HEK293 (cell line): ENCODE results near the gene FIGNL1.

Experiments
- CTCF ChIA-PET: fragments of 350-600 bp; formaldehyde crosslinking; extraction: SDS; loops from one replicate; lab custom pipeline; 2021; ENCODE audit warnings: antibody characterized with exemption; lab: Yijun Ruan, JAX
- POLR2A ChIA-PET: fragments of 300-600 bp; formaldehyde crosslinking; extraction: SDS; loops from one replicate; lab custom pipeline; 2020; ENCODE audit warnings: antibody characterized with exemption, inconsistent platforms; lab: Yijun Ruan, JAX
- H3K27ac ChIP-seq: fragments of 200-500 bp; sonication (Bioruptor generic); 2 replicates; pipeline ENCODE4 v1.5.1; 2014; ENCODE audit warnings: low read depth, low read length, control low read depth, inconsistent platforms; ENCODE audit errors: extremely low read depth
- H3K36me3 ChIP-seq, 2 experiments: fragments of 200-500 bp in 1 of 2; sonication (Bioruptor generic) in 1 of 2; 1 replicate in 1 of 2; 2 replicates in 1 of 2; pipeline ENCODE4 v1.5.1; 2014 to 2017; ENCODE audit warnings: inconsistent platforms in 2 of 2, low read length in 2 of 2; ENCODE audit not compliant: control insufficient read depth in 2 of 2, insufficient read depth in 1 of 2
- H3K4me1 ChIP-seq: fragments of 200-500 bp; sonication (Bioruptor generic); 2 replicates; pipeline ENCODE4 v1.5.1; 2014; ENCODE audit warnings: mild to moderate bottlenecking, low read length, inconsistent platforms; ENCODE audit not compliant: control insufficient read depth, insufficient read depth
- H3K4me3 ChIP-seq: 2 replicates; pipeline ENCODE4 v1.5.1; 2011; ENCODE audit warnings: low read depth, mild to moderate bottlenecking, control low read depth, low read length, moderate library complexity
- H3K9me3 ChIP-seq: fragments of 200-500 bp; sonication (Bioruptor generic); 2 replicates; pipeline ENCODE4 v1.5.1; 2014; ENCODE audit warnings: low read depth, low read length, inconsistent platforms; ENCODE audit not compliant: control insufficient read depth, insufficient read depth
- BCL6B ChIP-seq: fragments of 450-650 bp; formaldehyde crosslinking; IDR thresholded peaks from 2 replicates; pipeline ENCODE4 v1.5.1; 2017; ENCODE audit warnings: missing biosample characterization, missing genetic modification characterization
- EGR2 ChIP-seq: fragments of 450-650 bp; formaldehyde crosslinking; IDR thresholded peaks from 2 replicates; pipeline ENCODE4 v1.5.1; 2016; ENCODE audit warnings: low read depth, missing biosample characterization, missing genetic modification characterization
- GLIS2 ChIP-seq: fragments of 450-650 bp; formaldehyde crosslinking; IDR thresholded peaks from 2 replicates; pipeline ENCODE4 v1.5.1; 2016; ENCODE audit warnings: missing biosample characterization, missing genetic modification characterization
- HOXC10 ChIP-seq: sonication (generic); formaldehyde crosslinking; IDR thresholded peaks from 2 replicates; pipeline ENCODE4 v1.8.1; 2023; ENCODE audit warnings: mild to moderate bottlenecking, missing genetic modification reagents
- IKZF3 ChIP-seq: fragments of 450-650 bp; IDR thresholded peaks from 2 replicates; pipeline ENCODE4 v1.5.0; 2018; ENCODE audit warnings: missing biosample characterization, mild to moderate bottlenecking, missing genetic modification characterization, moderate library complexity
- INSM2 ChIP-seq: fragments of 450-650 bp; formaldehyde crosslinking; IDR thresholded peaks from 2 replicates; pipeline ENCODE4 v1.5.1; 2016; ENCODE audit warnings: missing biosample characterization, missing genetic modification characterization
- KLF1 ChIP-seq: fragments of 450-650 bp; formaldehyde crosslinking; IDR thresholded peaks from 2 replicates; pipeline ENCODE4 v1.5.1; 2016; ENCODE audit warnings: missing biosample characterization, missing genetic modification characterization
- KLF16 ChIP-seq: fragments of 450-650 bp; formaldehyde crosslinking; IDR thresholded peaks from 2 replicates; pipeline ENCODE4 v1.5.1; 2017; ENCODE audit warnings: missing biosample characterization, missing genetic modification characterization
- KLF7 ChIP-seq: fragments of 450-650 bp; formaldehyde crosslinking; IDR thresholded peaks from 2 replicates; pipeline ENCODE4 v1.5.1; 2016; ENCODE audit warnings: missing biosample characterization, missing genetic modification characterization, borderline replicate concordance
- YY2 ChIP-seq: fragments of 450-650 bp; formaldehyde crosslinking; IDR thresholded peaks from 2 replicates; pipeline ENCODE4 v1.5.1; 2016; ENCODE audit warnings: missing biosample characterization, missing genetic modification characterization
- ZBTB44 ChIP-seq: fragments of 450-650 bp; IDR thresholded peaks from 2 replicates; pipeline ENCODE4 v1.5.1; 2018; ENCODE audit warnings: missing biosample characterization, mild to moderate bottlenecking, missing genetic modification characterization
- ZNF133 ChIP-seq: fragments of 450-650 bp; formaldehyde crosslinking; IDR thresholded peaks from 2 replicates; pipeline ENCODE4 v1.5.1; 2016; ENCODE audit warnings: missing biosample characterization, missing genetic modification characterization
- ZNF2 ChIP-seq: fragments of 450-650 bp; formaldehyde crosslinking; IDR thresholded peaks from 2 replicates; pipeline ENCODE4 v1.5.1; 2016; ENCODE audit warnings: missing biosample characterization, missing genetic modification characterization
- ZNF24 ChIP-seq: fragments of 450-650 bp; formaldehyde crosslinking; IDR thresholded peaks from 2 replicates; pipeline ENCODE4 v1.5.1; 2016; ENCODE audit warnings: missing biosample characterization, missing genetic modification characterization
- ZNF391 ChIP-seq: fragments of 450-650 bp; formaldehyde crosslinking; IDR thresholded peaks from 2 replicates; pipeline ENCODE4 v1.5.1; 2016; ENCODE audit warnings: low read depth, missing biosample characterization, missing genetic modification characterization, borderline replicate concordance
- ZNF629 ChIP-seq: fragments of 450-650 bp; formaldehyde crosslinking; IDR thresholded peaks from 2 replicates; pipeline ENCODE4 v1.5.1; 2017; ENCODE audit warnings: missing biosample characterization, missing genetic modification characterization
- ZNF707 ChIP-seq: fragments of 450-650 bp; formaldehyde crosslinking; IDR thresholded peaks from 2 replicates; pipeline ENCODE4 v1.5.1; 2016; ENCODE audit warnings: missing biosample characterization, missing genetic modification characterization
- ZNF76 ChIP-seq: fragments of 450-650 bp; formaldehyde crosslinking; IDR thresholded peaks from 2 replicates; pipeline ENCODE4; 2016; ENCODE audit warnings: low read depth, missing biosample characterization, missing genetic modification characterization, borderline replicate concordance
- TF ChIP-seq, protein P1 (sequence below): sonication (generic); formaldehyde crosslinking; IDR thresholded peaks from 2 replicates; pipeline ENCODE4 v1.8.1; 2022; ENCODE audit warnings: mild to moderate bottlenecking, moderate library complexity, missing genetic modification reagents
- TF ChIP-seq, protein P2 (sequence below): fragments of 450-650 bp; formaldehyde crosslinking; conservative IDR thresholded peaks from 2 replicates; pipeline ENCODE4 v1.5.1; 2016; ENCODE audit warnings: low read depth, missing biosample characterization, missing genetic modification characterization
- TF ChIP-seq, protein P3 (sequence below): fragments of 450-650 bp; formaldehyde crosslinking; IDR thresholded peaks from 2 replicates; pipeline ENCODE4 v1.5.1; 2016; ENCODE audit warnings: missing biosample characterization, missing genetic modification characterization

Gene FIGNL1, protein sequence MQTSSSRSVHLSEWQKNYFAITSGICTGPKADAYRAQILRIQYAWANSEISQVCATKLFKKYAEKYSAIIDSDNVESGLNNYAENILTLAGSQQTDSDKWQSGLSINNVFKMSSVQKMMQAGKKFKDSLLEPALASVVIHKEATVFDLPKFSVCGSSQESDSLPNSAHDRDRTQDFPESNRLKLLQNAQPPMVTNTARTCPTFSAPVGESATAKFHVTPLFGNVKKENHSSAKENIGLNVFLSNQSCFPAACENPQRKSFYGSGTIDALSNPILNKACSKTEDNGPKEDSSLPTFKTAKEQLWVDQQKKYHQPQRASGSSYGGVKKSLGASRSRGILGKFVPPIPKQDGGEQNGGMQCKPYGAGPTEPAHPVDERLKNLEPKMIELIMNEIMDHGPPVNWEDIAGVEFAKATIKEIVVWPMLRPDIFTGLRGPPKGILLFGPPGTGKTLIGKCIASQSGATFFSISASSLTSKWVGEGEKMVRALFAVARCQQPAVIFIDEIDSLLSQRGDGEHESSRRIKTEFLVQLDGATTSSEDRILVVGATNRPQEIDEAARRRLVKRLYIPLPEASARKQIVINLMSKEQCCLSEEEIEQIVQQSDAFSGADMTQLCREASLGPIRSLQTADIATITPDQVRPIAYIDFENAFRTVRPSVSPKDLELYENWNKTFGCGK

GRCh38 chr7:50449881-50450589, at the start of gene FIGNL1:
TSS of gene FIGNL1 (minus strand) at chr7:50450350. CDS start at chr7:50447287, 3,063 bp downstream.
- CTCF ChIA-PET, result interaction anchor here (0.6 to 0.7 kb wide), 3 partner anchors 9 to 711 kb away, joined by 3 read pairs; no protein-coding TSS in a partner anchor
- Histone ChIP-seq H3K36me3 (peaks cover 11 to 26% of the 10 kb centered on the region in 2 experiments; a peak in 2 of 3 replicates), H3K27ac (peak within 1 kb of the TSS; percentile 78), H3K9me3 (no peaks in the 10 kb centered on the region), H3K4me3 (peak within 1 kb of the TSS; percentile 95), H3K4me1 (peaks cover 12% of the 10 kb centered on the region)
- POLR2A ChIA-PET, result interaction anchor here (1.2 kb wide), 1 partner anchor 17 kb away, joined by 3 read pairs; no protein-coding TSS in a partner anchor
- TF ChIP-seq, protein P1, sequence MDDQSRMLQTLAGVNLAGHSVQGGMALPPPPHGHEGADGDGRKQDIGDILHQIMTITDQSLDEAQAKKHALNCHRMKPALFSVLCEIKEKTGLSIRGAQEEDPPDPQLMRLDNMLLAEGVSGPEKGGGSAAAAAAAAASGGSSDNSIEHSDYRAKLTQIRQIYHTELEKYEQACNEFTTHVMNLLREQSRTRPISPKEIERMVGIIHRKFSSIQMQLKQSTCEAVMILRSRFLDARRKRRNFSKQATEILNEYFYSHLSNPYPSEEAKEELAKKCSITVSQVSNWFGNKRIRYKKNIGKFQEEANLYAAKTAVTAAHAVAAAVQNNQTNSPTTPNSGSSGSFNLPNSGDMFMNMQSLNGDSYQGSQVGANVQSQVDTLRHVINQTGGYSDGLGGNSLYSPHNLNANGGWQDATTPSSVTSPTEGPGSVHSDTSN (CRISPR knock-in tag), result peak; percentile 66; the same call in 1 of the 2 replicates
- TF ChIP-seq YY2 (tag by site-specific recombination) (no peak), INSM2 (tag by site-specific recombination) (0 out of 2 replicates have a peak, but pooled peaks have one; percentile 34), ZNF707 (no peak), ZNF133 (tag by site-specific recombination) (no peak), HOXC10 (CRISPR knock-in tag) (0 out of 2 replicates have a peak, but pooled peaks have one; percentile 64), IKZF3 (tag by site-specific recombination) (peak; percentile 48; the same call in 1 of the 2 replicates), GLIS2 (tag by site-specific recombination) (peak; percentile 96), ZNF76 (tag by site-specific recombination) (peak; percentile 40; the same call in 1 of the 2 replicates), KLF7 (tag by site-specific recombination) (no peak), ZNF391 (tag by site-specific recombination) (0 out of 2 replicates have a peak, but pooled peaks have one; percentile 44), EGR2 (peak; percentile 97), BCL6B (tag by site-specific recombination) (no peak), ZBTB44 (tag by site-specific recombination) (no peak), ZNF2 (tag by site-specific recombination) (peak; percentile 35; the same call in 1 of the 2 replicates), ZNF24 (tag by site-specific recombination) (peak; percentile 58; the same call in 1 of the 2 replicates), ZNF629 (tag by site-specific recombination) (no peak), KLF16 (tag by site-specific recombination) (peak; percentile 55; the same call in 1 of the 2 replicates), KLF1 (tag by site-specific recombination) (peak; percentile 86)
- TF ChIP-seq, protein P2, sequence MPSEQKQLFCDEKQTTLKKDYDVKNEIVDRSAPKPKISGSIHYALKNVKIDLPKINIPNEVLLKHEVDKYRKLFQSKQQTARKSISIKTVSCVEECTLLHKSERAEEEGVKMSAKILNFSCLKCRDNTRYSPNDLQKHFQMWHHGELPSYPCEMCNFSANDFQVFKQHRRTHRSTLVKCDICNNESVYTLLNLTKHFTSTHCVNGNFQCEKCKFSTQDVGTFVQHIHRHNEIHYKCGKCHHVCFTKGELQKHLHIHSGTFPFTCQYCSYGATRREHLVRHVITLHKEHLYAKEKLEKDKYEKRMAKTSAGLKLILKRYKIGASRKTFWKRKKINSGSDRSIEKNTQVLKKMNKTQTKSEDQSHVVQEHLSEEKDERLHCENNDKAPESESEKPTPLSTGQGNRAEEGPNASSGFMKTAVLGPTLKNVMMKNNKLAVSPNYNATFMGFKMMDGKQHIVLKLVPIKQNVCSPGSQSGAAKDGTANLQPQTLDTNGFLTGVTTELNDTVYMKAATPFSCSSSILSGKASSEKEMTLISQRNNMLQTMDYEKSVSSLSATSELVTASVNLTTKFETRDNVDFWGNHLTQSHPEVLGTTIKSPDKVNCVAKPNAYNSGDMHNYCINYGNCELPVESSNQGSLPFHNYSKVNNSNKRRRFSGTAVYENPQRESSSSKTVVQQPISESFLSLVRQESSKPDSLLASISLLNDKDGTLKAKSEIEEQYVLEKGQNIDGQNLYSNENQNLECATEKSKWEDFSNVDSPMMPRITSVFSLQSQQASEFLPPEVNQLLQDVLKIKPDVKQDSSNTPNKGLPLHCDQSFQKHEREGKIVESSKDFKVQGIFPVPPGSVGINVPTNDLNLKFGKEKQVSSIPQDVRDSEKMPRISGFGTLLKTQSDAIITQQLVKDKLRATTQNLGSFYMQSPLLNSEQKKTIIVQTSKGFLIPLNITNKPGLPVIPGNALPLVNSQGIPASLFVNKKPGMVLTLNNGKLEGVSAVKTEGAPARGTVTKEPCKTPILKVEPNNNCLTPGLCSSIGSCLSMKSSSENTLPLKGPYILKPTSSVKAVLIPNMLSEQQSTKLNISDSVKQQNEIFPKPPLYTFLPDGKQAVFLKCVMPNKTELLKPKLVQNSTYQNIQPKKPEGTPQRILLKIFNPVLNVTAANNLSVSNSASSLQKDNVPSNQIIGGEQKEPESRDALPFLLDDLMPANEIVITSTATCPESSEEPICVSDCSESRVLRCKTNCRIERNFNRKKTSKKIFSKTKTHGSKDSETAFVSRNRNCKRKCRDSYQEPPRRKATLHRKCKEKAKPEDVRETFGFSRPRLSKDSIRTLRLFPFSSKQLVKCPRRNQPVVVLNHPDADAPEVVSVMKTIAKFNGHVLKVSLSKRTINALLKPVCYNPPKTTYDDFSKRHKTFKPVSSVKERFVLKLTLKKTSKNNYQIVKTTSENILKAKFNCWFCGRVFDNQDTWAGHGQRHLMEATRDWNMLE (tag by site-specific recombination), result peak; percentile 56
- TF ChIP-seq, protein P3, sequence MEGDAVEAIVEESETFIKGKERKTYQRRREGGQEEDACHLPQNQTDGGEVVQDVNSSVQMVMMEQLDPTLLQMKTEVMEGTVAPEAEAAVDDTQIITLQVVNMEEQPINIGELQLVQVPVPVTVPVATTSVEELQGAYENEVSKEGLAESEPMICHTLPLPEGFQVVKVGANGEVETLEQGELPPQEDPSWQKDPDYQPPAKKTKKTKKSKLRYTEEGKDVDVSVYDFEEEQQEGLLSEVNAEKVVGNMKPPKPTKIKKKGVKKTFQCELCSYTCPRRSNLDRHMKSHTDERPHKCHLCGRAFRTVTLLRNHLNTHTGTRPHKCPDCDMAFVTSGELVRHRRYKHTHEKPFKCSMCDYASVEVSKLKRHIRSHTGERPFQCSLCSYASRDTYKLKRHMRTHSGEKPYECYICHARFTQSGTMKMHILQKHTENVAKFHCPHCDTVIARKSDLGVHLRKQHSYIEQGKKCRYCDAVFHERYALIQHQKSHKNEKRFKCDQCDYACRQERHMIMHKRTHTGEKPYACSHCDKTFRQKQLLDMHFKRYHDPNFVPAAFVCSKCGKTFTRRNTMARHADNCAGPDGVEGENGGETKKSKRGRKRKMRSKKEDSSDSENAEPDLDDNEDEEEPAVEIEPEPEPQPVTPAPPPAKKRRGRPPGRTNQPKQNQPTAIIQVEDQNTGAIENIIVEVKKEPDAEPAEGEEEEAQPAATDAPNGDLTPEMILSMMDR (tag by site-specific recombination), result peak; percentile 31; the same call in 1 of the 2 replicates
